ENCODE results near the gene SDC4.

DNA sequence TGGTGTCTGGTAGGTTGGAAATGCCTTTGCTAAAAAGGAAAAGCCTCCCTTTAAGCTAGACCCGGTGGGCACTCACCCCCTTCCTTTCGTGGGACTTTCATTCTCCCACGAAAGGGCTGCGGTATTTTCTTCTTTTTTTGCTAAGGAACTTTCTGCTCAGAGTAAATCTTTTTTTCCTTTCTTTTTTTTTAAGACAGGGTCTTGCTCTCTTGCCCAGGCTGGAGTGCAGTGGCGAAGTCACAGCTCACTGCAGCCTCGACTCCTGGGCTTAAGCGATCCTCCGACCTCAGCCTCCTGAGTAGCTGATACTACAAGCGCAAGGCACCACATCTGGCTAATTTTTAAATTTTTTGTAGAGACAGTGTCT lies 25.9 kb upstream of the SDC4 start:
- TF ChIP-seq, protein P1, sequence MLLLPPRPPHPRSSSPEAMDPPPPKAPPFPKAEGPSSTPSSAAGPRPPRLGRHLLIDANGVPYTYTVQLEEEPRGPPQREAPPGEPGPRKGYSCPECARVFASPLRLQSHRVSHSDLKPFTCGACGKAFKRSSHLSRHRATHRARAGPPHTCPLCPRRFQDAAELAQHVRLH (tag by site-specific recombination; IDR thresholded peaks at IDR 0.05) = no peak
- TF ChIP-seq, protein P2, sequence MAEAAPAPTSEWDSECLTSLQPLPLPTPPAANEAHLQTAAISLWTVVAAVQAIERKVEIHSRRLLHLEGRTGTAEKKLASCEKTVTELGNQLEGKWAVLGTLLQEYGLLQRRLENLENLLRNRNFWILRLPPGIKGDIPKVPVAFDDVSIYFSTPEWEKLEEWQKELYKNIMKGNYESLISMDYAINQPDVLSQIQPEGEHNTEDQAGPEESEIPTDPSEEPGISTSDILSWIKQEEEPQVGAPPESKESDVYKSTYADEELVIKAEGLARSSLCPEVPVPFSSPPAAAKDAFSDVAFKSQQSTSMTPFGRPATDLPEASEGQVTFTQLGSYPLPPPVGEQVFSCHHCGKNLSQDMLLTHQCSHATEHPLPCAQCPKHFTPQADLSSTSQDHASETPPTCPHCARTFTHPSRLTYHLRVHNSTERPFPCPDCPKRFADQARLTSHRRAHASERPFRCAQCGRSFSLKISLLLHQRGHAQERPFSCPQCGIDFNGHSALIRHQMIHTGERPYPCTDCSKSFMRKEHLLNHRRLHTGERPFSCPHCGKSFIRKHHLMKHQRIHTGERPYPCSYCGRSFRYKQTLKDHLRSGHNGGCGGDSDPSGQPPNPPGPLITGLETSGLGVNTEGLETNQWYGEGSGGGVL (tag by site-specific recombination; IDR thresholded peaks at IDR 0.05) = no peak
- TF ChIP-seq, protein P3, sequence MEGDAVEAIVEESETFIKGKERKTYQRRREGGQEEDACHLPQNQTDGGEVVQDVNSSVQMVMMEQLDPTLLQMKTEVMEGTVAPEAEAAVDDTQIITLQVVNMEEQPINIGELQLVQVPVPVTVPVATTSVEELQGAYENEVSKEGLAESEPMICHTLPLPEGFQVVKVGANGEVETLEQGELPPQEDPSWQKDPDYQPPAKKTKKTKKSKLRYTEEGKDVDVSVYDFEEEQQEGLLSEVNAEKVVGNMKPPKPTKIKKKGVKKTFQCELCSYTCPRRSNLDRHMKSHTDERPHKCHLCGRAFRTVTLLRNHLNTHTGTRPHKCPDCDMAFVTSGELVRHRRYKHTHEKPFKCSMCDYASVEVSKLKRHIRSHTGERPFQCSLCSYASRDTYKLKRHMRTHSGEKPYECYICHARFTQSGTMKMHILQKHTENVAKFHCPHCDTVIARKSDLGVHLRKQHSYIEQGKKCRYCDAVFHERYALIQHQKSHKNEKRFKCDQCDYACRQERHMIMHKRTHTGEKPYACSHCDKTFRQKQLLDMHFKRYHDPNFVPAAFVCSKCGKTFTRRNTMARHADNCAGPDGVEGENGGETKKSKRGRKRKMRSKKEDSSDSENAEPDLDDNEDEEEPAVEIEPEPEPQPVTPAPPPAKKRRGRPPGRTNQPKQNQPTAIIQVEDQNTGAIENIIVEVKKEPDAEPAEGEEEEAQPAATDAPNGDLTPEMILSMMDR (tag by site-specific recombination; IDR thresholded peaks at IDR 0.05) = no peak
- no peak for TF ChIP-seq ZNF248 (tag by site-specific recombination; IDR thresholded peaks at IDR 0.05)
- TF ChIP-seq SP2 (tag by site-specific recombination; IDR thresholded peaks at IDR 0.05) = no peak
- TF ChIP-seq ZSCAN30 (tag by site-specific recombination; IDR thresholded peaks at IDR 0.05) = no peak
- TF ChIP-seq, protein P4, sequence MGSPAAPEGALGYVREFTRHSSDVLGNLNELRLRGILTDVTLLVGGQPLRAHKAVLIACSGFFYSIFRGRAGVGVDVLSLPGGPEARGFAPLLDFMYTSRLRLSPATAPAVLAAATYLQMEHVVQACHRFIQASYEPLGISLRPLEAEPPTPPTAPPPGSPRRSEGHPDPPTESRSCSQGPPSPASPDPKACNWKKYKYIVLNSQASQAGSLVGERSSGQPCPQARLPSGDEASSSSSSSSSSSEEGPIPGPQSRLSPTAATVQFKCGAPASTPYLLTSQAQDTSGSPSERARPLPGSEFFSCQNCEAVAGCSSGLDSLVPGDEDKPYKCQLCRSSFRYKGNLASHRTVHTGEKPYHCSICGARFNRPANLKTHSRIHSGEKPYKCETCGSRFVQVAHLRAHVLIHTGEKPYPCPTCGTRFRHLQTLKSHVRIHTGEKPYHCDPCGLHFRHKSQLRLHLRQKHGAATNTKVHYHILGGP (tag by site-specific recombination; IDR thresholded peaks at IDR 0.05) = no peak
- no peak for TF ChIP-seq ZNF24 (tag by site-specific recombination; IDR thresholded peaks at IDR 0.05)
- no peak for TF ChIP-seq ZNF184 (tag by site-specific recombination; IDR thresholded peaks at IDR 0.05)
- TF ChIP-seq, protein P5, sequence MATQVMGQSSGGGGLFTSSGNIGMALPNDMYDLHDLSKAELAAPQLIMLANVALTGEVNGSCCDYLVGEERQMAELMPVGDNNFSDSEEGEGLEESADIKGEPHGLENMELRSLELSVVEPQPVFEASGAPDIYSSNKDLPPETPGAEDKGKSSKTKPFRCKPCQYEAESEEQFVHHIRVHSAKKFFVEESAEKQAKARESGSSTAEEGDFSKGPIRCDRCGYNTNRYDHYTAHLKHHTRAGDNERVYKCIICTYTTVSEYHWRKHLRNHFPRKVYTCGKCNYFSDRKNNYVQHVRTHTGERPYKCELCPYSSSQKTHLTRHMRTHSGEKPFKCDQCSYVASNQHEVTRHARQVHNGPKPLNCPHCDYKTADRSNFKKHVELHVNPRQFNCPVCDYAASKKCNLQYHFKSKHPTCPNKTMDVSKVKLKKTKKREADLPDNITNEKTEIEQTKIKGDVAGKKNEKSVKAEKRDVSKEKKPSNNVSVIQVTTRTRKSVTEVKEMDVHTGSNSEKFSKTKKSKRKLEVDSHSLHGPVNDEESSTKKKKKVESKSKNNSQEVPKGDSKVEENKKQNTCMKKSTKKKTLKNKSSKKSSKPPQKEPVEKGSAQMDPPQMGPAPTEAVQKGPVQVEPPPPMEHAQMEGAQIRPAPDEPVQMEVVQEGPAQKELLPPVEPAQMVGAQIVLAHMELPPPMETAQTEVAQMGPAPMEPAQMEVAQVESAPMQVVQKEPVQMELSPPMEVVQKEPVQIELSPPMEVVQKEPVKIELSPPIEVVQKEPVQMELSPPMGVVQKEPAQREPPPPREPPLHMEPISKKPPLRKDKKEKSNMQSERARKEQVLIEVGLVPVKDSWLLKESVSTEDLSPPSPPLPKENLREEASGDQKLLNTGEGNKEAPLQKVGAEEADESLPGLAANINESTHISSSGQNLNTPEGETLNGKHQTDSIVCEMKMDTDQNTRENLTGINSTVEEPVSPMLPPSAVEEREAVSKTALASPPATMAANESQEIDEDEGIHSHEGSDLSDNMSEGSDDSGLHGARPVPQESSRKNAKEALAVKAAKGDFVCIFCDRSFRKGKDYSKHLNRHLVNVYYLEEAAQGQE (tag by site-specific recombination; IDR thresholded peaks at IDR 0.05) = no peak
- TF ChIP-seq ZNF121 (tag by site-specific recombination; IDR thresholded peaks at IDR 0.05) = peak; percentile 95
- TF ChIP-seq, protein P6, sequence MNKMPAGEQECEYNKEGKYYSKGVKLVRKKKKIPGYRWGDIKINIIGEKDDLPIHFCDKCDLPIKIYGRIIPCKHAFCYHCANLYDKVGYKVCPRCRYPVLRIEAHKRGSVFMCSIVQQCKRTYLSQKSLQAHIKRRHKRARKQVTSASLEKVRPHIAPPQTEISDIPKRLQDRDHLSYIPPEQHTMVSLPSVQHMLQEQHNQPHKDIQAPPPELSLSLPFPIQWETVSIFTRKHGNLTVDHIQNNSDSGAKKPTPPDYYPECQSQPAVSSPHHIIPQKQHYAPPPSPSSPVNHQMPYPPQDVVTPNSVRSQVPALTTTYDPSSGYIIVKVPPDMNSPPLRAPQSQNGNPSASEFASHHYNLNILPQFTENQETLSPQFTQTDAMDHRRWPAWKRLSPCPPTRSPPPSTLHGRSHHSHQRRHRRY (tag by site-specific recombination; IDR thresholded peaks at IDR 0.05) = no peak
- no peak for TF ChIP-seq BCL11A (tag by site-specific recombination; IDR thresholded peaks at IDR 0.05; ENCODE audit: low read depth)
- no peak for TF ChIP-seq ZNF623 (tag by site-specific recombination; IDR thresholded peaks at IDR 0.05)

Measured in HEK293 (cell line).